HepG2 (cell line): ENCODE measurements around the gene CTXN1. TPM values are rescaled to one million over a fixed set of nuclear protein-coding genes. Genes with fewer than 3 reads are reported as not detected.

Source experiments
- DPF2 ChIP-seq: sonication (generic); formaldehyde crosslinking; IDR thresholded peaks from 2 replicates; pipeline ENCODE4 v1.4.0; 2020; ENCODE audit warnings: mild to moderate bottlenecking, low read depth, missing genetic modification reagents, borderline replicate concordance
- HCFC1 ChIP-seq: fragments of 150-350 bp; IDR thresholded peaks from 2 replicates; pipeline ENCODE4 v1.6.1; 2014; ENCODE audit warnings: low read depth, low read length
- HNRNPL ChIP-seq: fragments of 200-400 bp; formaldehyde crosslinking; IDR thresholded peaks from 2 replicates; pipeline ENCODE4 v1.6.1; 2017; ENCODE audit warnings: mild to moderate bottlenecking, low read depth, low read length
- JUNB ChIP-seq: sonication (generic); formaldehyde crosslinking; IDR thresholded peaks from 2 replicates; pipeline ENCODE4 v1.8.0; 2022; ENCODE audit warnings: missing genetic modification reagents, mild to moderate bottlenecking, borderline replicate concordance
- MYC ChIP-seq: sonication (generic); formaldehyde crosslinking; IDR thresholded peaks from 2 replicates; pipeline ENCODE4 v1.9.0; 2021; ENCODE audit warnings: missing genetic modification reagents, borderline replicate concordance
- NBN ChIP-seq: fragments of 450-650 bp; conservative IDR thresholded peaks from 2 replicates; pipeline ENCODE4 v1.6.1; 2017
- ONECUT2 ChIP-seq: sonication (generic); formaldehyde crosslinking; IDR thresholded peaks from 2 replicates; pipeline ENCODE4 v1.4.0; 2020; ENCODE audit warnings: missing genetic modification reagents
- TBL1XR1 ChIP-seq: fragments of 150-350 bp; IDR thresholded peaks from 2 replicates; pipeline ENCODE4 v1.6.1; 2014; ENCODE audit warnings: borderline replicate concordance, low read length; ENCODE audit not compliant: partially characterized antibody
- TEAD2 ChIP-seq: sonication (generic); formaldehyde crosslinking; IDR thresholded peaks from 2 replicates; pipeline ENCODE4 v1.9.0; 2021; ENCODE audit warnings: missing genetic modification reagents
- TOPORS ChIP-seq: sonication (generic); formaldehyde crosslinking; IDR thresholded peaks from 2 replicates; pipeline ENCODE4 v1.8.0; 2023; ENCODE audit warnings: mild to moderate bottlenecking, missing genetic modification reagents
- ZBTB3 ChIP-seq: sonication (generic); formaldehyde crosslinking; IDR thresholded peaks from 2 replicates; pipeline ENCODE4 v1.4.0; 2020; ENCODE audit warnings: low read depth, mild to moderate bottlenecking, moderate library complexity, missing genetic modification reagents, borderline replicate concordance
- ZFP36L1 ChIP-seq: sonication (generic); formaldehyde crosslinking; IDR thresholded peaks from 2 replicates; pipeline ENCODE4 v1.8.0; 2022; ENCODE audit warnings: mild to moderate bottlenecking, missing genetic modification reagents, moderate library complexity
- ZNF431 ChIP-seq: sonication (generic); formaldehyde crosslinking; IDR thresholded peaks from 2 replicates; pipeline ENCODE4 v1.9.0; 2022; ENCODE audit warnings: missing genetic modification reagents, low read depth, mild to moderate bottlenecking, borderline replicate concordance
- ZNF75D ChIP-seq: sonication (generic); formaldehyde crosslinking; IDR thresholded peaks from 2 replicates; pipeline ENCODE4 v1.8.1; 2023; ENCODE audit warnings: missing genetic modification reagents, mild to moderate bottlenecking, borderline replicate concordance
- polyA plus RNA-seq, 8 experiments: library from polyadenylated mRNA; depleted of rRNA in 3 of 8; stranded (reverse) in 7 of 8; unstranded in 1 of 8; fragments of >200 nt; fragmentation: Illumina TruSeq in 4 of 8; extraction: Trizol in 4 of 8; gene quantifications; 2 replicates each; pipeline versions ENCODE4 v1.2.1 to v1.2.3, GENCODE V29; 2011 to 2016; ENCODE audit warnings: low read depth in 4 of 8, missing spikeins in 1 of 8, mixed read lengths in 1 of 8; ENCODE audit not compliant: insufficient read depth in 1 of 8
- total RNA-seq, 5 experiments: library from RNA; depleted of rRNA; stranded (reverse); fragments of >200 nt; fragmentation: Illumina TruSeq; extraction: Trizol; gene quantifications; 2 replicates each; pipeline ENCODE4 v1.2.3, GENCODE V29; 2016; ENCODE audit warnings: low read depth in 1 of 5
- TF ChIP-seq, protein P1 (sequence below): sonication (generic); formaldehyde crosslinking; IDR thresholded peaks from 2 replicates; pipeline ENCODE4 v1.8.1; 2022; ENCODE audit warnings: mild to moderate bottlenecking, missing genetic modification reagents
- TF ChIP-seq, protein P2 (sequence below): sonication (generic); formaldehyde crosslinking; IDR thresholded peaks from 2 replicates; pipeline ENCODE4 v1.8.1; 2023; ENCODE audit warnings: mild to moderate bottlenecking, inconsistent platforms, moderate library complexity, missing genetic modification reagents, borderline replicate concordance
- TF ChIP-seq, protein P3 (sequence below): sonication (generic); formaldehyde crosslinking; IDR thresholded peaks from 2 replicates; pipeline ENCODE4 v1.4.0; 2020; ENCODE audit warnings: missing genetic modification reagents
- TF ChIP-seq, protein P4 (sequence below): sonication (generic); formaldehyde crosslinking; IDR thresholded peaks from 2 replicates; pipeline ENCODE4 v1.8.0; 2022; ENCODE audit warnings: low read depth, missing genetic modification reagents
- TF ChIP-seq, protein P5 (sequence below): sonication (generic); formaldehyde crosslinking; IDR thresholded peaks from 2 replicates; pipeline ENCODE4 v1.9.0; 2021; ENCODE audit warnings: missing genetic modification reagents, borderline replicate concordance

The CTXN1 gene
- total and polyA plus RNA-seq, 2 of the 13 experiments (the other 11 are each of a cell fraction or from before 2014, with no cell fraction given), result 0.11 TPM; not detected in 1

DNA sequence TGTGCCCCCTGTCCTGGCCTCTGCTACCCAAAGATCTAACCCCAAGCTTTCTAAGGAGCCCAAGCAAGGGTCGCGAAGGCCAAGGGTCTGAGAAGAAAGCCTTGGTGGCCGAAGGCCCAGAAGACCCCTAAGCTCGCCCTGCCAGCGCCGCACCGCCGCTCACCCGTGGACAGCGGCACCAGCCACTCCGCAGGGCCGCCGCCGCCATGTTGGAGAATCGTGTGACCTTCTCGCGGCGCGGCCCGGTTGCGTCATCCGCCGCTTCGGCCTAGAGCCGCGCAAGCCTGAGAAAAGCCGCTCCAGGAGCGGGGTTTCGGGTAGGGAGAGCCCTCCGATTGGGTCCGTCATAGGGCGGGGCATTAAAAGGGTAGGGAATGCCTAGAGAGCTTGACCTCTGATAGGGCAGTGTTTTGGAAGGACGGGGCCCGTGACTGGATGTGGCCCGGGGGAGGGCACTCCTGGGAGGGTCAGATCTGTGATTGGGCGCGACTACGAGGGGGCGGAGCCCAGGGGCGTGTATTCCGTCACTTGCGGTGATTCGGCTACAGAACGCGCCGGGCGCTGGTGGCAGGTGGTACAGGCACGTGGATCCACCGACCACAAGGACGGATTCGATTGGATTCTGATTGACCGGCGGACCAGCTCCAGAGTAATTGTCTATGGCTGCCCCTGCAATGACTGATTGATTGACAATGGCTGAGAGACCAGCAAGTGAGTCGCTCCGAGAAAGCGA, 17.7 kb upstream of the CTXN1 start, which contains the start of gene TIMM44 (continued):
- no peak for TF ChIP-seq ZFP36L1 (CRISPR knock-in tag)
- 0 out of 2 replicates have a peak, but pooled peaks have one; percentile 16 for TF ChIP-seq ONECUT2 (CRISPR knock-in tag)
- no peak for TF ChIP-seq ZNF75D
- TF ChIP-seq HCFC1, result no peak
- TF ChIP-seq, protein P1, sequence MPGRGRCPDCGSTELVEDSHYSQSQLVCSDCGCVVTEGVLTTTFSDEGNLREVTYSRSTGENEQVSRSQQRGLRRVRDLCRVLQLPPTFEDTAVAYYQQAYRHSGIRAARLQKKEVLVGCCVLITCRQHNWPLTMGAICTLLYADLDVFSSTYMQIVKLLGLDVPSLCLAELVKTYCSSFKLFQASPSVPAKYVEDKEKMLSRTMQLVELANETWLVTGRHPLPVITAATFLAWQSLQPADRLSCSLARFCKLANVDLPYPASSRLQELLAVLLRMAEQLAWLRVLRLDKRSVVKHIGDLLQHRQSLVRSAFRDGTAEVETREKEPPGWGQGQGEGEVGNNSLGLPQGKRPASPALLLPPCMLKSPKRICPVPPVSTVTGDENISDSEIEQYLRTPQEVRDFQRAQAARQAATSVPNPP (CRISPR knock-in tag), result peak; percentile 78; the same call in 1 of the 2 replicates
- TF ChIP-seq, protein P2, sequence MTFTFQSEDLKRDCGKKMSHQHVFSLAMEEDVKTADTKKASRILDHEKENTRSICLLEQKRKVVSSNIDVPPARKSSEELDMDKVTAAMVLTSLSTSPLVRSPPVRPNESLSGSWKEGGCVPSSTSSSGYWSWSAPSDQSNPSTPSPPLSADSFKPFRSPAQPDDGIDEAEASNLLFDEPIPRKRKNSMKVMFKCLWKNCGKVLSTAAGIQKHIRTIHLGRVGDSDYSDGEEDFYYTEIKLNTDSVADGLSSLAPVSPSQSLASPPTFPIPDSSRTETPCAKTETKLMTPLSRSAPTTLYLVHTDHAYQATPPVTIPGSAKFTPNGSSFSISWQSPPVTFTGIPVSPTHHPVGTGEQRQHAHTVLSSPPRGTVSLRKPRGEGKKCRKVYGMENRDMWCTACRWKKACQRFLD (CRISPR knock-in tag), result peak; percentile 24; the same call in 1 of the 2 replicates
- 0 out of 2 replicates have a peak, but pooled peaks have one; percentile 39 for TF ChIP-seq HNRNPL
- no peak for TF ChIP-seq DPF2 (CRISPR knock-in tag)
- TF ChIP-seq, protein P3, sequence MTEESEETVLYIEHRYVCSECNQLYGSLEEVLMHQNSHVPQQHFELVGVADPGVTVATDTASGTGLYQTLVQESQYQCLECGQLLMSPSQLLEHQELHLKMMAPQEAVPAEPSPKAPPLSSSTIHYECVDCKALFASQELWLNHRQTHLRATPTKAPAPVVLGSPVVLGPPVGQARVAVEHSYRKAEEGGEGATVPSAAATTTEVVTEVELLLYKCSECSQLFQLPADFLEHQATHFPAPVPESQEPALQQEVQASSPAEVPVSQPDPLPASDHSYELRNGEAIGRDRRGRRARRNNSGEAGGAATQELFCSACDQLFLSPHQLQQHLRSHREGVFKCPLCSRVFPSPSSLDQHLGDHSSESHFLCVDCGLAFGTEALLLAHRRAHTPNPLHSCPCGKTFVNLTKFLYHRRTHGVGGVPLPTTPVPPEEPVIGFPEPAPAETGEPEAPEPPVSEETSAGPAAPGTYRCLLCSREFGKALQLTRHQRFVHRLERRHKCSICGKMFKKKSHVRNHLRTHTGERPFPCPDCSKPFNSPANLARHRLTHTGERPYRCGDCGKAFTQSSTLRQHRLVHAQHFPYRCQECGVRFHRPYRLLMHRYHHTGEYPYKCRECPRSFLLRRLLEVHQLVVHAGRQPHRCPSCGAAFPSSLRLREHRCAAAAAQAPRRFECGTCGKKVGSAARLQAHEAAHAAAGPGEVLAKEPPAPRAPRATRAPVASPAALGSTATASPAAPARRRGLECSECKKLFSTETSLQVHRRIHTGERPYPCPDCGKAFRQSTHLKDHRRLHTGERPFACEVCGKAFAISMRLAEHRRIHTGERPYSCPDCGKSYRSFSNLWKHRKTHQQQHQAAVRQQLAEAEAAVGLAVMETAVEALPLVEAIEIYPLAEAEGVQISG (CRISPR knock-in tag), result peak; percentile 72
- no peak for TF ChIP-seq NBN
- no peak for TF ChIP-seq ZBTB3 (CRISPR knock-in tag)
- TF ChIP-seq, protein P4, sequence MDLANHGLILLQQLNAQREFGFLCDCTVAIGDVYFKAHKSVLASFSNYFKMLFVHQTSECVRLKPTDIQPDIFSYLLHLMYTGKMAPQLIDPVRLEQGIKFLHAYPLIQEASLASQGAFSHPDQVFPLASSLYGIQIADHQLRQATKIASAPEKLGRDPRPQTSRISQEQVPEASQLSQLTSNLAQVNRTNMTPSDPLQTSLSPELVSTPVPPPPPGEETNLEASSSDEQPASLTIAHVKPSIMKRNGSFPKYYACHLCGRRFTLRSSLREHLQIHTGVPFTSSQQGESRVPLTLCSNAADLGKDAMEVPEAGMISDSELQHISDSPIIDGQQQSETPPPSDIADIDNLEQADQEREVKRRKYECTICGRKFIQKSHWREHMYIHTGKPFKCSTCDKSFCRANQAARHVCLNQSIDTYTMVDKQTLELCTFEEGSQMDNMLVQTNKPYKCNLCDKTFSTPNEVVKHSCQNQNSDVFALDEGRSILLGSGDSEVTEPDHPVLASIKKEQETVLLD (CRISPR knock-in tag), result peak; percentile 68
- peak; percentile 96 for TF ChIP-seq MYC (CRISPR knock-in tag)
- TF ChIP-seq TEAD2 (CRISPR knock-in tag), result no peak
- peak; percentile 91 for TF ChIP-seq TOPORS
- TF ChIP-seq TBL1XR1, result no peak
- TF ChIP-seq, protein P5, sequence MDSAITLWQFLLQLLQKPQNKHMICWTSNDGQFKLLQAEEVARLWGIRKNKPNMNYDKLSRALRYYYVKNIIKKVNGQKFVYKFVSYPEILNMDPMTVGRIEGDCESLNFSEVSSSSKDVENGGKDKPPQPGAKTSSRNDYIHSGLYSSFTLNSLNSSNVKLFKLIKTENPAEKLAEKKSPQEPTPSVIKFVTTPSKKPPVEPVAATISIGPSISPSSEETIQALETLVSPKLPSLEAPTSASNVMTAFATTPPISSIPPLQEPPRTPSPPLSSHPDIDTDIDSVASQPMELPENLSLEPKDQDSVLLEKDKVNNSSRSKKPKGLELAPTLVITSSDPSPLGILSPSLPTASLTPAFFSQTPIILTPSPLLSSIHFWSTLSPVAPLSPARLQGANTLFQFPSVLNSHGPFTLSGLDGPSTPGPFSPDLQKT (CRISPR knock-in tag), result no peak
- TF ChIP-seq JUNB (CRISPR knock-in tag), result no peak
- TF ChIP-seq ZNF431 (CRISPR knock-in tag), result peak; percentile 87; the same call in 1 of the 2 replicates
